GM21786 (cell line): ENCODE measurements around the gene TRIM24.
"Not testable (repeated sequence)": the region's sequence is repeated elsewhere in the genome, so short reads cannot be mapped to it uniquely, and the experiment has no call there.

Experiments
- ATAC-seq: cut with Tn5 transposase; IDR thresholded peaks from one replicate; pipeline ENCODE4 v1.9.1; 2021; ENCODE audit not compliant: unreplicated experiment

Gene TRIM24

GRCh38 chr7:138460176-138460648 is at the start of gene TRIM24:
Gene TRIM24, plus strand, starts transcription at chr7:138460259. Its CDS starts 290 bp downstream, at chr7:138460549.
- peak; percentile 68 for ATAC-seq

- not testable (repeated sequence) for ATAC-seq
Observed at GRCh38 chr7:138412077-138412476, 48.0 kb upstream of the TRIM24 start.

GRCh38 chr7:138412921-138413320 is 47.1 kb upstream of the TRIM24 start:
- not testable (repeated sequence) for ATAC-seq

- ATAC-seq, result no peak
Observed at GRCh38 chr7:138417078-138417700, 42.9 kb upstream of the TRIM24 start.

GRCh38 chr7:138417764-138418163 is 42.3 kb upstream of the TRIM24 start:
- no peak for ATAC-seq

GRCh38 chr7:138418403-138418802 is 41.7 kb upstream of the TRIM24 start:
- ATAC-seq, result not testable (repeated sequence)

GRCh38 chr7:138425026-138425425 is 35.0 kb upstream of the TRIM24 start:
- no peak for ATAC-seq

- no peak for ATAC-seq
Observed at GRCh38 chr7:138429577-138430250, 30.3 kb upstream of the TRIM24 start.

GRCh38 chr7:138431517-138431916 is 28.5 kb upstream of the TRIM24 start:
- no peak for ATAC-seq

GRCh38 chr7:138433583-138434443 is 26.2 kb upstream of the TRIM24 start:
- ATAC-seq, result no peak

- no peak for ATAC-seq
Observed at GRCh38 chr7:138434597-138435019, 25.5 kb upstream of the TRIM24 start.

- ATAC-seq, result no peak
Observed at GRCh38 chr7:138435231-138435919, 24.7 kb upstream of the TRIM24 start.

GRCh38 chr7:138436388-138436787 is 23.7 kb upstream of the TRIM24 start:
- ATAC-seq, result no peak

GRCh38 chr7:138440460-138440859 is 19.6 kb upstream of the TRIM24 start:
- ATAC-seq, result no peak

- no peak for ATAC-seq
Observed at GRCh38 chr7:138442822-138443221, 17.2 kb upstream of the TRIM24 start.

- no peak for ATAC-seq
Observed at GRCh38 chr7:138449580-138449979, 10.5 kb upstream of the TRIM24 start.

- no peak for ATAC-seq
Observed at GRCh38 chr7:138455609-138456008, 4.5 kb upstream of the TRIM24 start.

- ATAC-seq, result no peak
Observed at GRCh38 chr7:138456220-138456619, 3.8 kb upstream of the TRIM24 start.

- ATAC-seq, result no peak
Observed at GRCh38 chr7:138458576-138459412, 1.3 kb upstream of the TRIM24 start.
